Immature natural killer cell (primary cell): ENCODE data around the gene RREB1. TPM values are rescaled to one million over a fixed set of nuclear protein-coding genes. Genes with fewer than 3 reads are reported as not detected.

ENCODE experiments used
- DNase-seq, 3 donors: peaks; one replicate each; pipeline ENCODE4 v3.0.0; 2022; ENCODE audit warnings: mixed read lengths in 1 of 3
- H3K27ac Mint-ChIP-seq, 6 donors: one replicate each; pipeline ENCODE4 v1.8.0; 2020; ENCODE audit warnings: mixed read lengths in 6 of 6, mild to moderate bottlenecking in 5 of 6, inconsistent platforms in 4 of 6, moderate library complexity in 3 of 6
- H3K27me3 Mint-ChIP-seq, 3 donors: one replicate each; pipeline ENCODE4 v1.8.0; 2020 to 2021; ENCODE audit warnings: low read depth in 3 of 3, mild to moderate bottlenecking in 3 of 3, mixed read lengths in 3 of 3, moderate library complexity in 3 of 3, inconsistent platforms in 1 of 3
- H3K36me3 Mint-ChIP-seq, 3 donors: one replicate each; pipeline ENCODE4 v1.8.0; 2020; ENCODE audit warnings: mixed read lengths in 3 of 3, inconsistent platforms in 2 of 3, mild to moderate bottlenecking in 2 of 3
- H3K4me1 Mint-ChIP-seq, 2 donors: one replicate each; pipeline ENCODE4 v1.8.0; 2020; ENCODE audit warnings: inconsistent platforms in 2 of 2, mild to moderate bottlenecking in 2 of 2, mixed read lengths in 2 of 2, moderate library complexity in 1 of 2
- H3K4me3 Mint-ChIP-seq, 5 donors: one replicate each; pipeline ENCODE4 v1.8.0; 2020; ENCODE audit warnings: mild to moderate bottlenecking in 5 of 5, mixed read lengths in 5 of 5, inconsistent platforms in 3 of 5, moderate library complexity in 3 of 5
- H3K9me3 Mint-ChIP-seq, 6 donors: one replicate each; pipeline ENCODE4 v1.8.0; 2020; ENCODE audit warnings: mild to moderate bottlenecking in 6 of 6, mixed read lengths in 6 of 6, inconsistent platforms in 4 of 6, moderate library complexity in 3 of 6
- polyA plus RNA-seq, 3 donors: library from polyadenylated mRNA; unstranded; fragments of 300-500 nt; fragmentation: Illumina TruSeq; gene quantifications; one replicate each; pipeline ENCODE4 v1.2.3, GENCODE V29; 2021

Gene RREB1
- polyA plus RNA-seq: 1 to 10 TPM in 2 of 3 donors, under 1 TPM in 1; 0.17 to 4.5 (median 3.3) TPM

GRCh38 chr6:7107578-7108195 lies at the start of gene RREB1:
TSS of gene RREB1 (plus strand) at chr6:7107961. CDS start at chr6:7181912, 73,951 bp downstream.
- peak within 1 kb of the TSS; percentile 92 to 94 (median 93) for H3K4me3 Mint-ChIP-seq
- H3K27ac Mint-ChIP-seq: peak within 1 kb of the TSS; percentile 68 to 93 (median 88)
- no peaks in the 10 kb centered on the region for H3K36me3 Mint-ChIP-seq
- H3K27me3 Mint-ChIP-seq: peaks cover 2 to 10% (median 2%) of the 10 kb centered on the region in 3 donors
- peaks cover 31 to 43% of the 10 kb centered on the region in 2 donors for H3K4me1 Mint-ChIP-seq
- no peaks in the 10 kb centered on the region for H3K9me3 Mint-ChIP-seq
- DNase-seq: peak; percentile 63 to 67 (median 67)

GRCh38 chr6:7058250-7058923 lies 49.4 kb upstream of the RREB1 start:
- no peaks in the 10 kb centered on the region for H3K9me3 Mint-ChIP-seq
- H3K36me3 Mint-ChIP-seq: no peaks in the 10 kb centered on the region
- DNase-seq: no peak
- no peaks in the 10 kb centered on the region for H3K4me1 Mint-ChIP-seq
- no peak overlapping the region for H3K27ac Mint-ChIP-seq
- no peak overlapping the region for H3K4me3 Mint-ChIP-seq
- peaks cover 0 to 8% (median 0%) of the 10 kb centered on the region in 3 donors for H3K27me3 Mint-ChIP-seq

- no peak overlapping the region for H3K4me3 Mint-ChIP-seq
- no peaks in the 10 kb centered on the region for H3K4me1 Mint-ChIP-seq
- H3K36me3 Mint-ChIP-seq: no peaks in the 10 kb centered on the region
- DNase-seq: no peak
- peaks cover 0 to 1% (median 0%) of the 10 kb centered on the region in 6 donors for H3K9me3 Mint-ChIP-seq
- H3K27ac Mint-ChIP-seq: no peak overlapping the region
- H3K27me3 Mint-ChIP-seq: peaks cover 0 to 3% (median 2%) of the 10 kb centered on the region in 3 donors
Observed at GRCh38 chr6:7060769-7061516, 46.8 kb upstream of the RREB1 start.

- Mint-ChIP-seq H3K27me3 (peaks cover 0 to 6% (median 2%) of the 10 kb centered on the region in 3 donors), H3K36me3 (no peaks in the 10 kb centered on the region), H3K4me1 (no peaks in the 10 kb centered on the region)
Observed at GRCh38 chr6:7062451-7063162, 45.2 kb upstream of the RREB1 start.

GRCh38 chr6:7067305-7067704 lies 40.5 kb upstream of the RREB1 start:
- H3K4me3 Mint-ChIP-seq: no peak overlapping the region
- no peak for DNase-seq
- H3K27me3 Mint-ChIP-seq: peaks cover 0 to 5% (median 2%) of the 10 kb centered on the region in 3 donors
- no peaks in the 10 kb centered on the region for H3K36me3 Mint-ChIP-seq
- peaks cover 0 to 1% (median 0%) of the 10 kb centered on the region in 6 donors for H3K9me3 Mint-ChIP-seq
- H3K4me1 Mint-ChIP-seq: no peaks in the 10 kb centered on the region
- no peak overlapping the region for H3K27ac Mint-ChIP-seq

More at GRCh38 chr6:7062451-7063162, 45.2 kb upstream of the RREB1 start:
- H3K4me3 Mint-ChIP-seq: no peak overlapping the region
- H3K9me3 Mint-ChIP-seq: peaks cover 0 to 1% (median 0%) of the 10 kb centered on the region in 6 donors
- DNase-seq: no peak
- H3K27ac Mint-ChIP-seq: no peak overlapping the region

GRCh38 chr6:7071405-7071804 lies 36.4 kb upstream of the RREB1 start:
- Mint-ChIP-seq H3K4me1 (peaks cover 15 to 22% of the 10 kb centered on the region in 2 donors), H3K36me3 (no peaks in the 10 kb centered on the region), H3K27me3 (peaks cover 0 to 5% (median 0%) of the 10 kb centered on the region in 3 donors), H3K9me3 (no peaks in the 10 kb centered on the region), H3K27ac (no peak overlapping the region), H3K4me3 (no peak overlapping the region)
- no peak for DNase-seq

GRCh38 chr6:7073082-7073820 lies 34.5 kb upstream of the RREB1 start:
- H3K36me3 Mint-ChIP-seq: no peaks in the 10 kb centered on the region
- peaks cover 15 to 22% of the 10 kb centered on the region in 2 donors for H3K4me1 Mint-ChIP-seq
- DNase-seq: no peak
- H3K27ac Mint-ChIP-seq: no peak overlapping the region
- peaks cover 0 to 3% (median 0%) of the 10 kb centered on the region in 3 donors for H3K27me3 Mint-ChIP-seq
- peak overlapping the region in 2 of 5 donors; percentile 6 to 64 for H3K4me3 Mint-ChIP-seq
- H3K9me3 Mint-ChIP-seq: no peaks in the 10 kb centered on the region

- Mint-ChIP-seq H3K36me3 (no peaks in the 10 kb centered on the region), H3K27ac (peak overlapping the region in 2 of 6 donors; percentile 46 to 50), H3K4me3 (peak overlapping the region; percentile 6 to 64 (median 34)), H3K4me1 (peaks cover 15 to 22% of the 10 kb centered on the region in 2 donors), H3K9me3 (no peaks in the 10 kb centered on the region), H3K27me3 (peaks cover 0 to 2% (median 1%) of the 10 kb centered on the region in 3 donors)
- peak in 2 of 3 donors; percentile 19 to 26 for DNase-seq
Observed at GRCh38 chr6:7073821-7074525, 33.8 kb upstream of the RREB1 start.

- Mint-ChIP-seq H3K27me3 (peaks cover 0 to 1% (median 0%) of the 10 kb centered on the region in 3 donors), H3K36me3 (no peaks in the 10 kb centered on the region), H3K4me3 (no peak overlapping the region), H3K9me3 (no peaks in the 10 kb centered on the region), H3K4me1 (peaks cover 15 to 22% of the 10 kb centered on the region in 2 donors), H3K27ac (no peak overlapping the region)
- DNase-seq: no peak
Observed at GRCh38 chr6:7074870-7075269, 32.9 kb upstream of the RREB1 start.

- Mint-ChIP-seq H3K27ac (peak overlapping the region in 1 of 6 donors; percentile 55), H3K4me1 (peaks cover 15 to 22% of the 10 kb centered on the region in 2 donors), H3K4me3 (no peak overlapping the region), H3K36me3 (no peaks in the 10 kb centered on the region), H3K9me3 (no peaks in the 10 kb centered on the region), H3K27me3 (peaks cover 0 to 1% (median 0%) of the 10 kb centered on the region in 3 donors)
- DNase-seq: no peak
Observed at GRCh38 chr6:7075341-7076000, 32.3 kb upstream of the RREB1 start.

- Mint-ChIP-seq H3K36me3 (no peaks in the 10 kb centered on the region), H3K27me3 (peaks cover 0 to 1% (median 0%) of the 10 kb centered on the region in 3 donors), H3K4me1 (peaks cover 15 to 22% of the 10 kb centered on the region in 2 donors), H3K27ac (no peak overlapping the region), H3K9me3 (no peaks in the 10 kb centered on the region), H3K4me3 (no peak overlapping the region)
- DNase-seq: no peak
Observed at GRCh38 chr6:7077856-7078255, 29.9 kb upstream of the RREB1 start.

GRCh38 chr6:7078856-7079255 lies 28.9 kb upstream of the RREB1 start:
- Mint-ChIP-seq H3K4me1 (peaks cover 12 to 16% of the 10 kb centered on the region in 2 donors), H3K4me3 (no peak overlapping the region), H3K9me3 (no peaks in the 10 kb centered on the region), H3K27ac (no peak overlapping the region), H3K27me3 (peaks cover 0 to 1% (median 0%) of the 10 kb centered on the region in 3 donors), H3K36me3 (no peaks in the 10 kb centered on the region)
- DNase-seq: no peak
